Stimulated activated CD4-positive, alpha-beta T cell treated with anti-CD3 and anti-CD28 coated beads, Interleukin-15, amount 100 ng/mL, for 24 hours (primary cell): Measurements from ENCODE around the gene AMOTL2.

Experiments
- DNase-seq: peaks from one replicate; pipeline ENCODE4 v3.0.0-alpha.2; 2020

Gene AMOTL2

DNA sequence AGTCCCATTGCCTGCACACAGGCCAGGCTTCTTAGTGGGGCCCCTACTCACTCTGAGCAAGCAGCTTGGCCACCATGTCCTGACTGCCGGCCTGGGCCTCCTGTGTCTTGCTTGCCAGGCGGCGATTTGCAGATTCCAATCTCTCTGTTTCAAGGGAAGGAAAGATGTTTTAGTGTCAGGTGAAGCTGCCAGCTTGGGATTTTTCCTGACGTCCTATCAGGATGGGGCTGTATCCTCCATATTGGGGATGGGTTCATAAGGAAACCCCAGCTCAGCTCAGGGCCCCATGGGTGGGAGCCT is 8.5 kb downstream of the AMOTL2 start:
- DNase-seq = no peak

DNA sequence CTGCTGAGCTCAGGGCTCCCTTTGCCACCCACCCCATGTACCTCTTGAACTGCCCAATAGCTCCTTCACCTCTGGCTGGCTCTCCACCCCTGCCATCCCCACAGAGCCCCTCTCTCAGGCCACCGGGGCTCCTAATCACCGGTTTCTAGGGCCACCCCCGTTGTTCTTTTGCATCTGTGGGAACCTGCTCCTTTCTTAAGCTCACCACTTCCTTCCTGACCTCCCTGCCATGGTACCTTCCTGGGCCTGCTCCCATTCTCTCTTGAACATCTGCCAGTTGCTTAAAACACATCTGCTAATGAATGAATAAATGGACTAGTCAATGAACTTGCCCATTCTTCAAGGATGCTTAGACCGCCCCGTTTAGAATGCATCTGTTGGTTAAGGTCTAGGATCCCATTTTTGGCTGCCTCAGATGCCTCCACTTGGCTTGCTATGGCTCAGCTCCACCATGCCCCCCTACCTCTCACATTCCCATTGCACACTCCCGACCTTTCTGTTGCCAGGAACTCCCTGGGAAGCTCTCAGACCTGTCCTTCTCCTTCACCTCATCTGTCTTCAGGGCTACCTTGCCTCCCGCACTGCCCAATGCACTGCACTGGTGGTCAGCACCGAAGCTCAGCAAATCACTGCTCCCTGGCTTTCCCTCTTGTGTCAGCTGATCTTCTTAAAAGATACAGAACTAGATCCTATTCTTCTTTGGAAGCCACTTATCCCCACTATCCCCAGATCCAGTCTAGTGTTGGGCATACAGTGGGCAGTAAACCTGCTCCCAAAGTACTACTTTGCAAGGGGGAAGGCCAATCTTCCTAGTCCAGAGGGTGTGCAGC is 9.1 kb downstream of the AMOTL2 start:
- no peak for DNase-seq

DNA sequence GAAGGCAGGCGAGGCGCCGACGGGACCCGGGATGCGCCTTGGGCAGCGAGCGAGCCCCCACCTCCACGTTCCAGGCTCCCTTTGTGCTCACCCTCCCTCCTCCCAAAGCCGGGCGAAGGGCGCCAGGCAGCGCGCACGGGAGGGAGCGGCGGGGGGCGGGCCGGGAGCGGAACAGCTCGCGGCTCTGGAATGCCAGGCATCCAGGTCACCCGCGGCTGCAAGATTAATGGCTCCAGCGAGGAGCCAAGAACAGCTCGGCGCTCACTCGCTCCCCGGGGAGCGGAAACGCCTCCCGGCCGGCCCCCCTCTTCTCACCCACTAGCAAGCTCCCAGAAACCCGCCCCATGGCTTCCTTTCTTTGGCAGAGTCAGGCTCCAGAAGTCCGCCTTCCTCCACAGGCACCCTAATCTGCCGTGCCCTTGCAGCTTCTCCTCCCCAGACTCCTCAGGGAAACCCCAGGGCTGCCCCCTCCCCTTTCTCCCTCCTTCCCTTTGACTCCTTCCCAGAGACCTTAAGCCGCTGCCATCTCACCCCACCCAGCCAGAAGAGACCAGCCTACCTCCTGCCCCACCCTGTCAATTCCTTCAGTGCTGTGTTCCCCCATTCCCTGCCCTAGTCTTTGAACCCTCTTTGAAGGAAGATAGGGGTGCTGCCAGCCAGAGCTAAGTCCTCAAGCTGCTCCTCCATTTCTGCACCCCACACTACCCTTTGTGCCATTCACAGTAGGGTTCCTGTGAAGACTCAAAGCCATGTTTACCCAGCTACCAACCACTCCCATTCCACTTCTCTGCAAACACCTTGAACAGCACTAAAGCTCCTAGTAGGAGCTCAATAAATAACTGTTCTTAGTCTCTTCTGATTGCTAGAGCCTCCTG is 9.9 kb downstream of the AMOTL2 start:
- peak; percentile 62 for DNase-seq

DNA sequence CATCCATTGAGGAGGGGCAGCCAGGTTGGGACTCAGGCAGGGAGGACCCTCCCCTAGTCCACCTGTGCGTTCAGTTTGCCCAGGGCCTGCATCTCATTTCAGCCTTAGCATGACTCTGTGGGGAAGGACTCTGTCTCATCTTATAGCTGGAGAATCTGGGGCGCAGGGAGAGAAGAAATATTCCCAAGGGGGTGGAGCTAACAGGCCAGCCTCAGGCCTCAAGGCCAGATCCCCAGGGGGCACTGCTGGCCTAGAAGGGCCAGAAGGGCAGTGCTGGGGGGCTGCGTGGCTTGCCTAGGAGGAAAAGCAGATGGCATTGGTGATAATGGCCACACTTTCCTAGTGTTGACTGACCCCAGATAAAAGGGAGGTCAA is 10.9 kb downstream of the AMOTL2 start:
- DNase-seq = no peak

DNA sequence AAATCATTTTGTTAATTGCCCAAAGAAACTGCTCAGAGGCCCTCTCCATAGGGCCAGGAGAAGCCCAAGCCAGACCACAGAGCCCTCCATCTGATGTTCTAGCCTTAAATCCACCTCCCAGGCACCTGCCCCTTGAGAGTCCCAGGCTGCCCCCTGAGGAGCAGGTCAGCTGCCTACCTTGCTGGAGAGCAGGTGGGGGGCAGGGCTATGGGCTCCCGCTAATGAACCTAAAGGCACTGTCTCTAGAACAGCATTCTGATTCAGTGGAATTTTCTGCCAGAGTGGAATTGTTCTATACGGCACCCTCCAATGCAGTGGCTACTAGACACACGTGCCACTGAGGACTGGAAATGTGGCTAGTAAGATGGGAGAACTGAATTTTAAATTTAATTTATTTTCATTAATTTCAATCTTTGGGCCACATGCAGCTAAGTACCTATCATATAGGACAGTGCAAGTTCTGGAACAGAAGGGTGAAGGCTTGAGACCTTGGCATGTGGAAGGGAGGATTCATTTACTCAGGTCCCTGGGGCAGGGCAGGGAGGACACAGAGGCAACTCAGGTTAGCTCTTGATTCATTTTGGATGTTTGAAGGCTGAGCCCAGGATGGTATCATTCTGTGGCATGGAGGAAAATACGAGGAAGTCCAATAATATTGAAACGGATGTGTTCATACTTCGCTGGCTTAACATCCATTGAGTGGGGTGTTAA is 11.4 kb downstream of the AMOTL2 start:
- no peak for DNase-seq

DNA sequence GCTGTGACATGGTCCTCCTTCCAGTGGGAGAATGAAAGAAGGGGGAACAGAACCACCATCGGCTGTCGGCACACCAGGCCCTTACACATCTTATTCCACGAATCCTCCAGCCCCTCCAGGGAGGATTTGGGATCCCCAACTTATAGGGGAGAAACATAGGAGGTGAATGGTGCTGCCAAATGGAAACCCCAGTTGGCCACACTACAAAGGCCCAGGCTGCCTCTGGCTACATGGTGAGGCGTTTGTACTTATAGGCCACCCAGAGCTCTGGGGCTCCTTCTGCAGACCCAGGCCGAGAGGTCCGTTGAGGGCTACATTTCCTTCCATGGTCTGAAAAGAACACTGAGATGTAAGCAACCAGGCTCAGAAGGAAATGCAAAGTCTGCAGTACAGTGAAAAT is 12.0 kb downstream of the AMOTL2 start:
- DNase-seq = no peak

DNA sequence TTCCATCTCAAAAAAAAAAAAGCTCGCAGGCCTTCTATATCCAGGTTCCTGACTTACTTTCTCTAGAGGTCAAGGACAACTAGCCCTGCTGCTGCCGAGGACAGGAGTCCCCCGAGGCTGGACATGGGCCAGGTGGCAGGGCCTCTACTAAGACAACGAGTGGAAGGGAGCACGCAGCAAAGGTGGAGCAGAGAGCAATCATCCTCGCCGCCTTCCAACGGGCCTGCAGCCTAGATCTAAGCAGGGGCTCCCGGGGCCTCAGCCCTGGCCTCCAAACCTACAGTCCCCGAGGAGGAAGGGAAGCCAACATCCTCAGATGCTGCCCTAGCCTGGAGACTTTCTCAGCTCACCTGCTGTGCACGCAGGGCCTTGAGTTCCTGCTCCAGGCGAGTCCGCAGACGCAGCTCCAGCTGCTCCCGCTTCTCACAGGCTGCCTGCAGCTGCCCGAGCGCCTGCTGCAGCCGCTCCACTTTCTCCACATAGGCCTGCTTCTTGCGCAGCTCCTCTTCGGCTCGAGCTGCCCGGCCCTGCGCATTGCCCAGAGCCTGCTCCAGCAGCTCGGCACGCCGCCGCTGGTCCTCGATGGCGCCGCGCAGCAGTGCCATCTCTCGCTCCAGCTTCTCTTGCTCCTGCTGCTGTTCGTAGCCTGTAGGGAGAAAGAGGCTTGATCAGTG is 12.9 kb downstream of the AMOTL2 start:
- no peak for DNase-seq

DNA sequence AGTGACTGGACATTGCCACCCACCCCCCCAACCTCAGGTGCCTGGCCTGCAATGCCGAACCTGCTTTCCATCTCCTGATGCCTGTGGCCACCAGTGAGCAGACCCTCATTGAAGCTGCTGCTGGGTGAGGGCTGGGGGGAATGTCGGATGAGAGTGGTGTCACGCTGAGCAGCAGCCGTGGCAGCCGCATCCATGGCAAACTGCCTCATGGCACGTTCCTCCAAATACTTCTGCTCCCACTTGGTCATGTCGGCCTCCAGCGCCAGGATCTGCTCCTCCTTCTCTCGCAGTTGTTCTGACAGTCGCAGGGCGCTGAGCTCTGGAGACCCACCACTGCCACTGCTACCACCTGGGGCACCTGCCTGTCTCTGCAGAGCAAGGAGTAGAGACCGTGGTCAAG is 14.2 kb downstream of the AMOTL2 start:
- no peak for DNase-seq

DNA sequence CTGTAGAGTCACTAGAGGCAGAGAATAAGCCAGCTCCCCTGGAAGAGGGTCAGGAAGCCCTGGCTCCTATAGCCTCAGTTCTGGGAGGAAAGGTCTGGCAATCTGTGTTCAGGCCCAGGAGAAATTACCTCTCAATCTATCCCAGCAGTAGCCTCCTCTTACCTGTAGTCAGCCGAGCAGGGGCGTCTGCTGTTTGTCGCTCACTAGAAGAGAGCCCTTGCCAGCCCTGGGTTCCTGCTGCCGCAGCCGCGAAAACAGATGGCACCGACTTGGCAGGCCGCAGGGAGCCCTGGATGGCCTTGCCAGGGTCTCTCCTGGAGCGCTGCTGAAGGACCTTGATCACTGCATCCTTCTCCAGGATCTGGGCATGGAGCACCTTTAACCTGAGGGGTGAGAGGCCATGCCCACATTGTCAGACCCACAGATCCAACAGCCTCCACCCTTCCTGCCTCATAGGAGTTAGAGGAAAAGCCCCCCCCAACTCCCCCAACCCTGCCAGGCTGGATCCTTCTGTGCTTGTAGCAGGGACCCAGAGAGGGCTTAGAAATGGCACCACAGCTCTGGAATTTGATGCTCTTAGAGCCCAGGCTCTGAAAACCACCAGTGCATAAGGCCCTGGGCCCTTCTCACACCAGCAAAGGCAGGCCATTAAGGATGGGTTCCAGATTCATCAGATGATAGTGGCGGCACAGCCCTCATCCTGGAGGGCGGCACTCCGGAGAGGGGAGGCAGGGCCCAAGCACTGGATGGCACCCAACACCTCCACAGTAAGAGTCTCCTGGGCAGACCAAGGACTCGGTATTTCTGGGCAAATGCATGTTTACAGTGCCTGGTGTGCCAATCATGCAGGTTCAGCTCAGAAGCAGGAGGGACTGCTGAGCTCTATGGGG is 14.9 kb downstream of the AMOTL2 start:
- no peak for DNase-seq

DNA sequence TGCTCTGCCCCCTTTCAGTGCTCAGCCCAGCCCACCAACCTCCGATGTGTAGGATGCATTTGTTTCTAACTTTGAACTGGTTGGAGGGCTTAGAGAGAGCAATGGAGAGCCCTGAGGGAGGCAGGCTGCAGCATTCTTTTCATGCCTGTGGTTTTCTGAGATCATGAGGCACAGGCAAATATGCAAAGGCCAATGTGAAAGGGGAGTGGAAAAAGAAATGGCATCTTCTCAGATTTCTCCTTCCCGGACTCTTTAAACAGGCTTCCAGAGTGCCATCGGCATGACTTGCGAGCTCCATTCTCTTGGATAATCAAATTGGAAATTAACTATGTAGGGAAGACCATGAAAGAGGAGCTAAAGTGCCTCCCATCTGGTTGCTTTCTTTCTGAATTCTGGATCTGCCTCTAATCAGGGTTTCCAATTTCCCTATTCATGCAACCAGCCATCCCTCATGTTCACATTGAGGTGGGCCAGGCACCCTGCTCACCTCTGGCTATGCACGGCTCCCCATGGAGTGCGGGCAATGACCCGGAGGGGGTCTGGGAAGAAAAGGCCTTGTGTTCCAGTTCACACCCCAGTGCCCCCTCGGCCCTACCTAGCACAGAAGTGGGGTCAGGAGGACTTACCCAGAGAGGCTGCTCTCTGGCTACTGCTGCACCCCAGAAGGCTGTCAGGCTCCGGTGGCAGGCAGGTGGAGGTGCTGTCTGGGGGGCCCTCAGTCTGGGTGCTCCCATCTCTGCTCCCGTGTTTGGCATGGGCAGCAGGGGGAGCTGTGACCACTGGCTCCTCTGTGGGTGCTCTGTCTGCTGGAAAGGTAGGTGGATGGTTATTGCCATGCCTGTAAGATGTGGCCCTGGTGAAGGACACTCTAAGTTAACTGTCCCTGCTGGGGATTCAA is 16.1 kb downstream of the AMOTL2 start:
- DNase-seq = peak; percentile 27

DNA sequence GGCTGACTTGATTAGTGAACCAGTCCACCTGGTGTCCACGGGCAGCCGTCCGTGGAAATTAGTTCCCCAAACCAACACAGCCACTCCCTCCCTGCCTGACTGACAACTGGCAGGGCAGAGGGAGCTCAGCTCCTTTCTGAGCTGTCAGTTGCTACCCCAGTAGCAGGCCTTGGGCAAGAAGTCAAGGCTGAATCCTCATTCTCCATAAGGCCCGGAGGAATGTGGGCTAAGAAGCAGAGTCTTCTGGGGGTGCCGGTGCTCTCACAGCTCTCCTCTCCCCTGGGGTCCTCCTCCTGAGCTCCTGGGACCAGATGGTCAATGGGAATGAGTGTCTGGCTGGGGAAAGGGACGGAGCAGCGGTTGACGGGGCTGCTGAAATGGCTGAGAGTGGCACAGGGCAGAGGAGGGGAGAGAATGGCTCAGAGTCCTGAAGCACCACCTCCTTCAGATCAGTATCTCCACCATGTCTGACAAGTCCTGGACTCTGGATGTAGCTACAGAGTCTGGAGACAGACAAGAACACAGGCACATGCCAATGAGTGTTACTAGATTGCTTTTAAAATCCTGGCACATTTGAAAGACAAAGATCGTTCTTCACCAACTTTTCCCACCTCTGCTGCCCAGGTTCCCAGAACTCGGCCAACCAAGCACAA is 16.9 kb downstream of the AMOTL2 start:
- DNase-seq = no peak

DNA sequence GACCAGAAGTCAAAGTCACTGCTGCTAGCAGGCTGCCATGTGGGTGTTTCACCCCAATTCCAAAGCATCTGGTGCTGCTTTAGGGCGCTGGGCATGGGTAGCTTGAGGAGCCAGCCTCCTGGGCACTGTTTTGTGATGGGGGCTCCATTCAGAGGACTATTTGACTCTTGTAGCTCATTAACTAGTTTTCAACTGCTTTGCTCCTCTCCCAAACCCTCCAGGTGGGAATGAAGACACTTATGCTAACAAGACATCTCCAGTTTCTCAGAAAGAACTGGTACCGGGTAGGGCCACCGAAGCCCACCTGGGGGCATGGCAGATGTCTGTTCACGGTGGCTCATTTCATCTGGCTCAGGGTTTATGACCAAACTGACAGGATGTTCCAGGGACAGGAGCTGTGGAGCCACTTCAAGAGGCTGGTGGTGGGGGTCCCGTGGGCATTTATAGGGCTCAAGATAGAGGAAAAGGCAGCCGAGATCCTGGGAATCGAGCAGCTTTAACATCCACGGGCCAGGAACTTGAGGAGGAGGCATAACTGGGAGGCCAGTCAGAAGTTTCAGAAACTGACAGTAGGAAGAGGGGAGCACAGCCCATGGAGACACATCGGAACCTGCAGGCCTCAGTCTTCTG is 17.7 kb downstream of the AMOTL2 start:
- no peak for DNase-seq

DNA sequence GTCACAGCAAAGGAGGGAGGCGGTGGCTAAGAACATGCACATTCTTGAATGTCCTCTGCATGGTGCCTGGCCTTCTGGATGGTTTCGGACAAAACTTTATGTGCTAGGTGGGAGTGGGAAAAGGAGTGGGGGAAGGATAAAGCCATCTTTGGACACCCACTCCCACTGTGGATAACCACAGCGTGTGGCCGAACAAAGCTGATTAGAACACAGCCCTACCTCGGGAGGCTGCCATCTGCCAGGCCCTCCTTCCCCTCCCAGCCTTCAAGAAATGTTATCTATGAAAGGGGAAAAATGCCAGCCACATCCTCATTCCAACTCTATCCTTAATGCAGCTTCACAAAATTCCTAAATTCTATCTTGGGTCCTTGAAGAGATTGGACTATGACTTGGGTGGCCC is 18.8 kb downstream of the AMOTL2 start:
- DNase-seq = no peak

DNA sequence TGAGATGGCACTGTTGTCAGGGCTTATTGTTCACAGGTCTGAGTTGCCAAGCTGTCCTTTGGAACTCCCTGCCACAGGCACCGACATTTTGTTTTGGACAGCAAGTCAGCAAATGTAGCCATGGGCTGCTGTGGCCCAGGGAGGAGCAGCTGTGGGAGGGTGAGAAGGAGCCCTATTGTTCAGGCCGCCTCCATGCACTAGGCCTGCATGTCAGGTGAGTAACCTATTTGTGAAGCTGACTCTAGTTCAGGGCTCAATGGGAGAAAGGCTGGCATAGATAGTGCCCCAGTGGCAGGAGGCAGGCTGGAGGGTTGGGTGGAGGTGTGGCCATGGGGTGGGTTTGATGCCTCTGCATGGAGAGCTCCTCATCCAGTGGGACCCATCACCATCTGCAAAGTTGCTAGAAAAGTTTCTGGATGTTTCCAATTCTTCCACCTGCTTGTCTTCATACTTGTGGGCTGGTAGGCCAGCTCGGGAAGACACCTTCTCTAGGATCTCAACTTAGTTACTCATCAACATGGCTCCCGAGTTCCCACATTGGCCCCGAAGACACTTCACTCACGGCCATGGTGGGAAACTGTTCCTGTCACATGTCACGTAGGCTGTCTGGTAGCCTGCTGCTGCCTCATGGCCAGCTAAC is 19.5 kb downstream of the AMOTL2 start:
- DNase-seq = no peak

DNA sequence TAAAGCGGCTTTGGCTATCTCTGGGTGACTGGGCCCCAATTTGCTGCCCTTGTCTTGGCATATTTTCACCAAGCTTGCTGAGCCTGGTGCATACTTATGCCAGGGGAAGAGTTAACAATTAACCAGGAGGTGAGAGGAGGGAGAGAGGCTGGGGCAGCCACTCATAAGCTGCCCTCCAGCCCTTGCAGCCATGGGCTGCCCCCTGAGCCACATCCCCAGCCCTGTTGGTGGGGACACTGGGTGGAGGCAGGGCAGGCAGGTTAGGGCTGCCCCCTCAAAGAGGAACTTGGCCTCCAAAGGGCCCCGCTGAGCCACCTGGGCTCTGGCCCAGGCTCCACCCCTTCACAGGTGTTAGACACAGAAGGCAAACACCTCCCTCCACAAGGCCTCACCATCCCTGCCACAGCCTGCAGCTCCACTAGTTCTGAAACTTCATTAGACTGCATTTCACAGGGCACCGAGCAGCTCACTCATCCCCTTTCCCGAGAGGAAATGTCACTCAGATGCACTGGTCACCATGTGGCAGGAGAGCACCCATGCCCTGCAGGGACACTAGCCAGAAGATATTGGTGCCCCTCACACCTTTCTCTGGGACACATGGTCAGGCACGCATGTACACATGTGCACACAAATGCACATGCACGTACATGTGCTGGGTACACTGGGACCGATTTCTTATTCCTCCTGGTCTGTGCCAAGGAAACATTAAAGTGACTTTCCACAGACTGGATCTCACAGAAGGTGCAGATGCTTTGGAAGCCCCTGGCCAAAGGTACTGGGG is 20.2 kb downstream of the AMOTL2 start:
- no peak for DNase-seq

DNA sequence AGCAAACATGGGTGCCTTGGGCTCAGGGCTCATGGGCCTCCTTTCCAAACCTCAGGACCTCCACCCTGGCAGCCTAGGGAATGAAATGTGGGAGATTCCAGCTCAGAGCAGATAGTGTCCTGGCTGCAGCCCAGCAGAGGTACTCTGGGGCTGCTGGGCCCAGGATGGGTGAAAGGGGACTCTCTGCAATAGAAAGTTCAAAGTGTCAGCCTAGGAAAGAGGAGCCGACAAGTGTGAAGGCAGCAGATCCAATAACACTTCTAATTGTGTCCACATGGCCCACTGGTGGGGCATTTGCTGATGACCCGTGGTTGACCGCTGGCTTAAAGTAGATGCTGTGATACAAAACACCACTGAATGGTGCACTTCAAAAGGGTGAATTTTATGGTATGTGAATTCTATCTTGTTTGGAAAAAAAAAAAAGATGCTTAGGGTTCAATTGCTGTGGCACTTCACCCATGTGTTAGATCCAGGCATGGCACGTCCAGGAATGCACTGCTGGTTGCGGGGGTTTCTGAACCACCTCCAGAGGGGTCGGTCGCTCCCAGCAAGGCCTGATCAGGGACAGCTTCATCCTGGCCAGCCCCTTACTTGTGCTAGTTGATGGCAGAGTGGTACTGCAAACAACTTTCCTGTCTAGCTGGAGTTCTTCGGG is 20.9 kb downstream of the AMOTL2 start:
- DNase-seq = no peak

DNA sequence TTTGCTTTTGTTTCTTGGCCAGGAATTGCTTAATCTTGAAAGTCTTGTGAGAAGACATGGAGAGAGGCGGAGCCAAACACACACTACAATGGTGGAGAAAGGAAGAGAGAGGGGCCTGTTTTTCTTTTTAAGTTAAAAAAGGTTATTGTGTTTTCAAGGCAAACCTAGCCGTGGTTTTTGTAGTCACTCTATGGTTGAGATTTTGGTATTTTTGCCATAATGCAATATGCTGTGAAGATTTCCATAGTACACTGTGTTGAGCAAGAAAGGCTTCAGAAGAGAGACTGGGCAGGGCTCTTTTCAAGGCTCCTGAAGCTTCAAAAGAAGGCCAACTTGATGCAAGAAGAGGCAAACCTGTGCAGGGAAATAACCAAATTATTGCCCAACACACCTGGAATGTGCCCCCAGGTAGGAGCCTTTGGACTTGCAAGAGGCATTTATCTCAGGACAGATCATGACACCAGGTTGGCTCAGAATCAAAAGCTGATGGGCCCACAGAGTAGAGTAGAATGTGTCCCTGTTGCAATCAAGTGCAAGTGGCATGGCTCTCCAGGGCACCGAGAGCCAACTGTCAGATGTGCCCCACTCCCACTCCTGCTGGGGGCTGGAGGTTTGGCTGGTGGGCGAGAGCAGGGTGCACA is 22.1 kb downstream of the AMOTL2 start:
- DNase-seq = no peak

DNA sequence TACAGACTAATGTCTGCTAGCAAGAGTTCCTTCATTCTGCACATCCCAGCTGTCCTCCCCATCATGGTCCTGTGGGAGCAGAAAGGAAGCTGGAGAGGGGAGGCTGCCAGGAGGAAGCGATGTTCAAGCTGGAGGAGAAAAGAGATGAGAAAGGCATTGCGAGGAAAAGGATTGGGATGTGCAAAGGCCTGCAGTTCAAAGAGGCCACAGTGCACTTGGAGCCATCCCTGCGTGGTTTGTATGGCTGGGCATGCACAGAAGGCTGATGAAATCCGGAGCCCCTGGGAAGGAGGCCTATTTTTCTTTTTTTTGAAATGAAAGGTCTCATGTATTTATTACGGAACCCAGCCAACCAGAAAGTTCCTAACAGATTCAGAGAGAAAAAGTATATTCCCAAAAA is 22.8 kb downstream of the AMOTL2 start:
- DNase-seq = no peak
